ENCODE measurements around the gene MYOZ2.

MYOZ2 gene

GRCh38 chr4:119110121-119110520 lies 25.5 kb upstream of the MYOZ2 start:
- Histone ChIP-seq H3K4me3 (ENCODE audit: low read depth, low read length) (no peak overlapping the region), H3K27me3 (ENCODE audit: control insufficient read depth, insufficient read depth, low read length) (no peaks in the 10 kb centered on the region), H2AFZ (no peak overlapping the region), H3K27ac (no peak overlapping the region), H3K4me1 (no peaks in the 10 kb centered on the region), H3K4me2 (ENCODE audit: low read length) (no peak overlapping the region), H3K79me2 (no peaks in the 10 kb centered on the region), H3K9me3 (ENCODE audit: control insufficient read depth, low read length) (no peaks in the 10 kb centered on the region), H3K36me3 (ENCODE audit: control insufficient read depth, insufficient read depth, low read length) (no peaks in the 10 kb centered on the region), H3K9ac (no peak overlapping the region)
- no peak for TF ChIP-seq CTCF (IDR thresholded peaks at IDR 0.05)

DNA sequence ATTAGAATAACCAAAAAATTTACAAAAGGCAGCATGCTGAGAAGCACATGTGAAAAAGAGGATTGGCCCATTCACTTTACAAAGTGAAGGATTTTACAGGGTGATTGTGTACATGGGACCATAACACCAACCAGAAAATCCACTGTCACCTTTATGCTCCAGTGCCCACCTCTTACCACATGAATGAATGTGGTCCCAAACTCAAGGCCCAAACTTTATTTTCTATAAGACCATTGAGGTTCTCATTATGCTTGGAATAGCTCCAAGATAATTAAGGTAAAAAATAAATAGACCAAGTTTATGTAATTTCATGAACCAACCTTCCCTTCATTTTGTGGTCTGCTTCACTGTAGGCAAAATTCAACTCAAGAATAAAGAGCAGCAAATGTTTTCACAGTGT lies 24.3 kb upstream of the MYOZ2 start:
- no peak overlapping the region for H3K4me3 ChIP-seq (ENCODE audit: low read depth, low read length)
- no peaks in the 10 kb centered on the region for H3K4me1 ChIP-seq
- no peaks in the 10 kb centered on the region for H3K27me3 ChIP-seq (ENCODE audit: control insufficient read depth, insufficient read depth, low read length)
- H3K27ac ChIP-seq, result no peak overlapping the region
- no peak overlapping the region for H2AFZ ChIP-seq
- no peaks in the 10 kb centered on the region for H3K9me3 ChIP-seq (ENCODE audit: control insufficient read depth, low read length)
- no peaks in the 10 kb centered on the region for H3K79me2 ChIP-seq
- no peak overlapping the region for H3K4me2 ChIP-seq (ENCODE audit: low read length)
- no peak for TF ChIP-seq CTCF (IDR thresholded peaks at IDR 0.05)
- H3K36me3 ChIP-seq (ENCODE audit: control insufficient read depth, insufficient read depth, low read length), result no peaks in the 10 kb centered on the region
- H3K9ac ChIP-seq, result no peak overlapping the region

- H3K4me1 ChIP-seq, result no peaks in the 10 kb centered on the region
- H3K36me3 ChIP-seq (ENCODE audit: control insufficient read depth, insufficient read depth, low read length), result no peaks in the 10 kb centered on the region
- H3K4me3 ChIP-seq (ENCODE audit: low read depth, low read length), result no peak overlapping the region
- no peaks in the 10 kb centered on the region for H3K27me3 ChIP-seq (ENCODE audit: control insufficient read depth, insufficient read depth, low read length)
- H3K79me2 ChIP-seq, result no peaks in the 10 kb centered on the region
- TF ChIP-seq CTCF (IDR thresholded peaks at IDR 0.05), result no peak
- H3K27ac ChIP-seq, result no peak overlapping the region
- H2AFZ ChIP-seq, result no peak overlapping the region
- no peaks in the 10 kb centered on the region for H3K9me3 ChIP-seq (ENCODE audit: control insufficient read depth, low read length)
- no peak overlapping the region for H3K4me2 ChIP-seq (ENCODE audit: low read length)
- no peak overlapping the region for H3K9ac ChIP-seq
Observed at GRCh38 chr4:119113033-119113655, 22.5 kb upstream of the MYOZ2 start.

- no peaks in the 10 kb centered on the region for H3K9me3 ChIP-seq (ENCODE audit: control insufficient read depth, low read length)
- H3K9ac ChIP-seq, result no peak overlapping the region
- no peak overlapping the region for H3K4me2 ChIP-seq (ENCODE audit: low read length)
- no peak overlapping the region for H2AFZ ChIP-seq
- H3K79me2 ChIP-seq, result no peaks in the 10 kb centered on the region
- H3K27ac ChIP-seq, result no peak overlapping the region
- H3K27me3 ChIP-seq (ENCODE audit: control insufficient read depth, insufficient read depth, low read length), result no peaks in the 10 kb centered on the region
- no peaks in the 10 kb centered on the region for H3K36me3 ChIP-seq (ENCODE audit: control insufficient read depth, insufficient read depth, low read length)
- TF ChIP-seq CTCF (IDR thresholded peaks at IDR 0.05), result no peak
- H3K4me1 ChIP-seq, result no peaks in the 10 kb centered on the region
- no peak overlapping the region for H3K4me3 ChIP-seq (ENCODE audit: low read depth, low read length)
Observed at GRCh38 chr4:119116021-119116420, 19.6 kb upstream of the MYOZ2 start.

Data from parathyroid adenoma (tissue), 2 donors.